Measurements from ENCODE around the gene MTX1.
"Not testable (repeated sequence)": the region's sequence is repeated elsewhere in the genome, so short reads cannot be mapped to it uniquely, and the experiment has no call there.

DNA sequence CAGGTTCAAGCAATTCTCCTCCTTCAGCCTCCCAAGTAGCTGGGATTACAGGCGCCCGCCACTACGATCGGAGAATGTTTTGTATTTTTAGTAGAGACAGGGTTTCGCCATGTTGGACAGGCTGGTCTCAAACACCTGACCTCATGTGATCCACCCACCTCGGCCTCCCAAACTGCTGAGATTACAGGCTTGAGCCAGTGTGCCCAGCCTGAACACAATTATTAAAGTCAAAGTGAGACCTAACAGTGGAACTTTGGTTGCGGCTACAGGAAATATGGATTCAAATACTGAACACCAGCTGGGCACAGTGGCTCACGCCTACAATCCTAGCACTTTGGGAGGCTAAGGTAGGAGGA is 16.9 kb downstream of the MTX1 start:
- TF ChIP-seq CTCF (IDR thresholded peaks at IDR 0.05); TFCP2L1 (CRISPR knock-in tag; IDR thresholded peaks at IDR 0.05); POLR2A (IDR thresholded peaks at IDR 0.05; ENCODE audit: low read length); KDM1A (IDR thresholded peaks at IDR 0.05; ENCODE audit: low read depth); SREBF2 (IDR thresholded peaks at IDR 0.05): not testable (repeated sequence)
